UCSD-AML1 (cell line): ENCODE data around the gene PSMD14.
"Not testable (repeated sequence)": the region's sequence is repeated elsewhere in the genome, so short reads cannot be mapped to it uniquely, and the experiment has no call there.

ENCODE experiments used
- DNase-seq: peaks from one replicate; lab custom pipeline; 2025; ENCODE audit not compliant: unreplicated experiment; lab: John Stamatoyannopoulos, UW

PSMD14 gene

GRCh38 chr2:161335626-161336025 lies 27.4 kb downstream of the PSMD14 start:
- no peak for DNase-seq

- DNase-seq, result no peak
Measured at GRCh38 chr2:161337247-161337646, 29.0 kb downstream of the PSMD14 start.

- not testable (repeated sequence) for DNase-seq
Measured at GRCh38 chr2:161339532-161339931, 31.3 kb downstream of the PSMD14 start.

GRCh38 chr2:161340930-161341413 lies 32.7 kb downstream of the PSMD14 start:
- DNase-seq, result not testable (repeated sequence)

GRCh38 chr2:161343235-161343634 lies 35.0 kb downstream of the PSMD14 start:
- no peak for DNase-seq

- DNase-seq, result no peak
Measured at GRCh38 chr2:161344692-161345091, 36.5 kb downstream of the PSMD14 start.

GRCh38 chr2:161351678-161352077 lies 43.5 kb downstream of the PSMD14 start:
- DNase-seq, result no peak

GRCh38 chr2:161352719-161353118 lies 44.5 kb downstream of the PSMD14 start:
- no peak for DNase-seq

GRCh38 chr2:161353543-161353942 lies 45.3 kb downstream of the PSMD14 start:
- DNase-seq, result no peak

GRCh38 chr2:161354106-161354505 lies 45.9 kb downstream of the PSMD14 start:
- DNase-seq, result no peak

- DNase-seq, result no peak
Measured at GRCh38 chr2:161355106-161355505, 46.9 kb downstream of the PSMD14 start.

- DNase-seq, result no peak
Measured at GRCh38 chr2:161355983-161356382, 47.8 kb downstream of the PSMD14 start.

- no peak for DNase-seq
Measured at GRCh38 chr2:161357097-161357496, 48.9 kb downstream of the PSMD14 start.

GRCh38 chr2:161358838-161359237 lies 50.6 kb downstream of the PSMD14 start:
- no peak for DNase-seq

- not testable (repeated sequence) for DNase-seq
Measured at GRCh38 chr2:161360095-161360654, 52.0 kb downstream of the PSMD14 start.

GRCh38 chr2:161362568-161363166 lies 54.4 kb downstream of the PSMD14 start:
- no peak for DNase-seq

GRCh38 chr2:161367675-161368074 lies 59.5 kb downstream of the PSMD14 start:
- no peak for DNase-seq

- DNase-seq, result no peak
Measured at GRCh38 chr2:161369311-161369710, 61.1 kb downstream of the PSMD14 start.

- no peak for DNase-seq
Measured at GRCh38 chr2:161370981-161371380, 62.8 kb downstream of the PSMD14 start.

GRCh38 chr2:161371869-161372268 lies 63.6 kb downstream of the PSMD14 start:
- no peak for DNase-seq

GRCh38 chr2:161373942-161374341 lies 65.7 kb downstream of the PSMD14 start:
- no peak for DNase-seq

GRCh38 chr2:161374446-161374845 lies 66.2 kb downstream of the PSMD14 start:
- no peak for DNase-seq

GRCh38 chr2:161379740-161380139 lies 71.5 kb downstream of the PSMD14 start:
- DNase-seq, result no peak
